Activated CD8-positive, alpha-beta T cell treated with anti-CD3 and anti-CD28 coated beads for 36 hours (primary cell): ENCODE measurements around the gene JPH4. TPM values are rescaled to one million over a fixed set of nuclear protein-coding genes. Genes with fewer than 3 reads are reported as not detected.

Experiments used
- ATAC-seq: fragments of 200-7000 bp; cut with Tn5 transposase; one replicate; pipeline ENCODE4 v1.10.0; 2021; ENCODE audit warnings: mild to moderate bottlenecking, moderate library complexity
- CTCF ChIA-PET: fragments of 350-600 bp; sonication (Branson Sonifier 250); formaldehyde crosslinking; loops from one replicate; lab custom pipeline; 2021; ENCODE audit warnings: antibody characterized with exemption; lab: Charles Lee
- POLR2A ChIA-PET: fragments of 350-600 bp; sonication (Branson Sonifier 250); formaldehyde crosslinking; loops from one replicate; lab custom pipeline; 2021; ENCODE audit warnings: antibody characterized with exemption; lab: Charles Lee
- DNase-seq: peaks from one replicate; pipeline ENCODE4 v3.0.0-alpha.2; 2020
- H3K27ac Mint-ChIP-seq: one replicate; pipeline ENCODE4 v1.8.0; 2021; ENCODE audit warnings: mild to moderate bottlenecking, mixed read lengths
- H3K27me3 Mint-ChIP-seq: one replicate; pipeline ENCODE4 v1.8.0; 2021; ENCODE audit warnings: mixed read lengths
- H3K36me3 Mint-ChIP-seq: one replicate; pipeline ENCODE4 v1.8.0; 2021; ENCODE audit warnings: low read depth, mixed read lengths
- H3K4me1 Mint-ChIP-seq: one replicate; pipeline ENCODE4 v1.8.0; 2021; ENCODE audit warnings: low read depth, mixed read lengths
- H3K4me3 Mint-ChIP-seq: one replicate; pipeline ENCODE4 v1.8.0; 2021; ENCODE audit warnings: mild to moderate bottlenecking, moderate library complexity, mixed read lengths
- H3K9me3 Mint-ChIP-seq: one replicate; pipeline ENCODE4 v1.8.0; 2021; ENCODE audit warnings: mixed read lengths
- intact Hi-C: fragments of 100-400 bp; cut with micrococcal nuclease; formaldehyde crosslinking; loops from one replicate; pipeline ENCODE4 v1.10.0; 2022
- total RNA-seq, 2 experiments: library from RNA; stranded (reverse); gene quantifications; one replicate each; pipeline ENCODE4 v1.2.3, GENCODE V29; 2021
- TF ChIP-seq, protein P1 (sequence below): fragments of 200-600 bp; IDR thresholded peaks from one replicate; pipeline ENCODE4 v1.8.0; 2022; ENCODE audit warnings: antibody characterized with exemption, mild to moderate bottlenecking

JPH4 gene
- total RNA-seq, 2 experiments from 2014 or later, result 0.25 to 0.51 TPM

- intact Hi-C loops, result no loop called here
- DNase-seq (no peak), ATAC-seq (no peak)
- Mint-ChIP-seq H3K27ac (no peak overlapping the region), H3K4me3 (no peak overlapping the region), H3K36me3 (no peaks in the 10 kb centered on the region), H3K27me3 (no peaks in the 10 kb centered on the region), H3K4me1 (peaks cover 4% of the 10 kb centered on the region), H3K9me3 (no peaks in the 10 kb centered on the region)
- POLR2A ChIA-PET, result no interaction called here
- TF ChIP-seq, protein P1, sequence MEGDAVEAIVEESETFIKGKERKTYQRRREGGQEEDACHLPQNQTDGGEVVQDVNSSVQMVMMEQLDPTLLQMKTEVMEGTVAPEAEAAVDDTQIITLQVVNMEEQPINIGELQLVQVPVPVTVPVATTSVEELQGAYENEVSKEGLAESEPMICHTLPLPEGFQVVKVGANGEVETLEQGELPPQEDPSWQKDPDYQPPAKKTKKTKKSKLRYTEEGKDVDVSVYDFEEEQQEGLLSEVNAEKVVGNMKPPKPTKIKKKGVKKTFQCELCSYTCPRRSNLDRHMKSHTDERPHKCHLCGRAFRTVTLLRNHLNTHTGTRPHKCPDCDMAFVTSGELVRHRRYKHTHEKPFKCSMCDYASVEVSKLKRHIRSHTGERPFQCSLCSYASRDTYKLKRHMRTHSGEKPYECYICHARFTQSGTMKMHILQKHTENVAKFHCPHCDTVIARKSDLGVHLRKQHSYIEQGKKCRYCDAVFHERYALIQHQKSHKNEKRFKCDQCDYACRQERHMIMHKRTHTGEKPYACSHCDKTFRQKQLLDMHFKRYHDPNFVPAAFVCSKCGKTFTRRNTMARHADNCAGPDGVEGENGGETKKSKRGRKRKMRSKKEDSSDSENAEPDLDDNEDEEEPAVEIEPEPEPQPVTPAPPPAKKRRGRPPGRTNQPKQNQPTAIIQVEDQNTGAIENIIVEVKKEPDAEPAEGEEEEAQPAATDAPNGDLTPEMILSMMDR, result no peak
- CTCF ChIA-PET, result interaction anchor here (1.0 kb wide), 1 partner anchor 26 kb away, joined by 3 read pairs; no protein-coding TSS in a partner anchor
Observed at GRCh38 chr14:23533652-23534435, 44.7 kb downstream of the JPH4 start.

GRCh38 chr14:23532658-23533057 is 45.9 kb downstream of the JPH4 start:
- DNase-seq, result no peak
- POLR2A ChIA-PET, result no interaction called here
- intact Hi-C loops, result no loop called here
- H3K4me1 Mint-ChIP-seq, result peaks cover 4% of the 10 kb centered on the region
- H3K36me3 Mint-ChIP-seq, result no peaks in the 10 kb centered on the region
- TF ChIP-seq, protein P1, result no peak
- H3K4me3 Mint-ChIP-seq, result no peak overlapping the region
- H3K27ac Mint-ChIP-seq, result no peak overlapping the region
- H3K9me3 Mint-ChIP-seq, result no peaks in the 10 kb centered on the region
- CTCF ChIA-PET, result no interaction called here
- no peak for ATAC-seq
- no peaks in the 10 kb centered on the region for H3K27me3 Mint-ChIP-seq

GRCh38 chr14:23531391-23531790 is 47.2 kb downstream of the JPH4 start:
- POLR2A ChIA-PET, result no interaction called here
- no peak overlapping the region for H3K27ac Mint-ChIP-seq

DNA sequence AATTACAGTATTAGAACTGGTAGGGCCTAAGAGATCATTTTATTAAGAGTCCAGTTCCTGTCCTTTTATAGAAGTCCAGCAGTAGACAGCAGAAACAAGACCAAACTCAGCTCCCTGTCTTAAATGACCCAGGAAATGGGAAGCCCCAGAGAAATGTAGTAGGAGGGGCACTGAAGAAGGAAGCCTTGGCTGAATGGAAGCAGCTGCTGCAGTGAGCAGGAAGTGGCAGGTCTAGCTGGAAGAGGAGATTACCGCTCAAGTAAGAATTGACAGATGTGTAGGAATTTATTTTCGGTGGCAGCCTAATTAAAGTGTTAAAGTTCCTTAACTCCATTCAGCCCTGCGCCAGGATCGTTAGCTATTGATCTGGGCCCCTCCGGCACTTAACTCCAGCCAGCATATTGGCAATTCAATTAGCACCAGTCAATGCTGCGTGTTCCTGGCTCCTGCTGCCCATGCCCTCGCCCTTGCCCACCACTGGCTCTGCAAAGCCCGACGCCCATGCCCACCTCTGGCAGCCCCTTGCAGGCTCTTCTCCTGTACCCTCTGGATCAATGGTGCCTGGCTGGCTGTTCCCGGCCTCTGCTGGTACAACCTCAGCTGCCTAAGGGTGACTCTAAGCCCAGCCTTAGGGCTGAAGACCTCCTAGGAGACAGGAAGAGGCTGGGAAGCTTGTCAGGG is 48.1 kb downstream of the JPH4 start:
- Mint-ChIP-seq H3K4me1 (peaks cover 4% of the 10 kb centered on the region), H3K36me3 (no peaks in the 10 kb centered on the region), H3K4me3 (no peak overlapping the region), H3K27ac (no peak overlapping the region), H3K9me3 (no peaks in the 10 kb centered on the region), H3K27me3 (no peaks in the 10 kb centered on the region)
- intact Hi-C loops, result no loop called here
- CTCF ChIA-PET, result interaction anchor here (1.0 to 1.7 kb wide), 5 partner anchors 9 to 462 kb away, joined by 3 to 6 read pairs (median 3); no protein-coding TSS in a partner anchor
- ATAC-seq (no peak), DNase-seq (no peak)
- TF ChIP-seq, protein P1, result no peak
- POLR2A ChIA-PET, result no interaction called here

More at GRCh38 chr14:23531391-23531790, 47.2 kb downstream of the JPH4 start:
- no peaks in the 10 kb centered on the region for H3K36me3 Mint-ChIP-seq
- intact Hi-C loops, result no loop called here
- no peaks in the 10 kb centered on the region for H3K27me3 Mint-ChIP-seq
- H3K9me3 Mint-ChIP-seq, result no peaks in the 10 kb centered on the region
- DNase-seq, result no peak
- no peak overlapping the region for H3K4me3 Mint-ChIP-seq
- H3K4me1 Mint-ChIP-seq, result peaks cover 4% of the 10 kb centered on the region
- CTCF ChIA-PET, result no interaction called here
- ATAC-seq, result no peak
- TF ChIP-seq, protein P1, result no peak

GRCh38 chr14:23529016-23529415 is 49.6 kb downstream of the JPH4 start:
- Mint-ChIP-seq H3K4me1 (peaks cover 4% of the 10 kb centered on the region), H3K4me3 (no peak overlapping the region), H3K27ac (no peak overlapping the region), H3K36me3 (no peaks in the 10 kb centered on the region), H3K27me3 (no peaks in the 10 kb centered on the region), H3K9me3 (no peaks in the 10 kb centered on the region)
- ATAC-seq (no peak), DNase-seq (no peak)
- intact Hi-C loops, result no loop called here
- ChIA-PET POLR2A (no interaction called here), CTCF (interaction anchor here (1.0 to 1.8 kb wide), 6 partner anchors 10 to 51 kb away, joined by 3 to 8 read pairs (median 4); no protein-coding TSS in a partner anchor)
- TF ChIP-seq, protein P1, result no peak
